Uterus (tissue), 4 donors: Measurements from ENCODE around the gene NSD2. TPM values are rescaled to one million over a fixed set of nuclear protein-coding genes. Genes with fewer than 3 reads are reported as not detected.

ENCODE experiments used
- DNase-seq, 2 donors: peaks; one replicate each; pipeline ENCODE4 v3.0.0-alpha.2; 2019 to 2020
- H3K27ac ChIP-seq, 2 donors: fragments of 200-600 bp; sonication (generic); 1 replicate in 1 of 2; 2 replicates in 1 of 2; pipeline ENCODE4 v1.5.1; 2016 to 2018
- H3K27me3 ChIP-seq, 2 donors: fragments of 200-600 bp; sonication (generic); one replicate each; pipeline ENCODE4 v1.5.1; 2018 to 2019; ENCODE audit warnings: control low read depth in 1 of 2
- H3K36me3 ChIP-seq, 2 donors: fragments of 200-600 bp; sonication (generic); one replicate each; pipeline ENCODE4 v1.5.1; 2019; ENCODE audit warnings: control low read depth in 1 of 2
- H3K4me1 ChIP-seq, 2 donors: fragments of 200-600 bp; sonication (generic); one replicate each; pipeline ENCODE4 v1.5.1; 2018 to 2019; ENCODE audit warnings: control low read depth in 1 of 2
- H3K4me3 ChIP-seq, 2 donors: fragments of 200-600 bp; sonication (generic); 1 replicate in 1 of 2; 2 replicates in 1 of 2; pipeline ENCODE4 v1.5.1; 2018 to 2019; ENCODE audit warnings: mild to moderate bottlenecking in 1 of 2
- H3K9me3 ChIP-seq, 2 donors: fragments of 200-600 bp; sonication (generic); one replicate each; pipeline ENCODE4 v1.5.1; 2019; ENCODE audit warnings: control low read depth in 1 of 2
- POLR2A ChIP-seq, 2 donors: fragments of 450-650 bp; IDR thresholded peaks; one replicate each; pipeline ENCODE4 v1.6.1; 2016; ENCODE audit warnings: antibody characterized with exemption in 2 of 2, mild to moderate bottlenecking in 1 of 2, moderate library complexity in 1 of 2
- intact Hi-C: fragments of 100-400 bp; cut with DNase I; formaldehyde crosslinking; loops from one replicate; pipeline ENCODE4 v1.15.1; 2023; ENCODE audit warnings: low total_unique reads
- total RNA-seq, 4 donors: library from RNA; depleted of rRNA in 3 of 4; stranded (reverse); fragments of >200 nt in 3 of 4; gene quantifications; one replicate each; pipeline versions ENCODE4 v1.1.0 to v1.2.4, GENCODE V29; 2014 to 2023
- TF ChIP-seq, protein P1 (sequence below), 4 experiments: fragments of 200-600 bp in 2 of 4; fragments of 450-650 bp in 2 of 4; sonication (generic) in 2 of 4; IDR thresholded peaks; one replicate each; pipeline ENCODE4 v1.5.1; 2016 to 2019; ENCODE audit warnings: antibody characterized with exemption in 4 of 4, mild to moderate bottlenecking in 2 of 4, moderate library complexity in 1 of 4
- donor health status: DM: yes; HTN: yes; CAD: no.

NSD2 gene
- total RNA-seq, 4 donors from 2014 or later, result 10.3 to 75.3 (median 49.0) TPM

DNA sequence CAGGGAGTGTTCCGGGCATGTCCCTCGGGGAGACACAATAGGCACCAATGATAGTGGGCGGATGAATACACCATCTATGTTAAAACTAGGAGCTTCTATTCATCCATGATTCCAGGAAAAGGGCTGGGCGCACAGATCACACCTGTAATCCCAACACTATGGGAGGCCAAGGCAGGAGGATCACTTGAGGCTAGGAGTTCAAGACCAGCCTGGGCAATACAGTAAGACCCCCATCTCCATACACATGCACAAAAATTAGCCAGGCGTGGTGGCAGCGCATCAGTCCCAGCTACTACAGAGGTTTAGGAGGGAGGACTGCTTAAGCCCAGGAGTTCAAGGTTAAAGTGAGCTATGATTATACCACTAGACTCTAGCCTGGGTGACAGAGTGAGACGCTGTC is 135.2 kb downstream of the NSD2 start:
- TF ChIP-seq, protein P1, sequence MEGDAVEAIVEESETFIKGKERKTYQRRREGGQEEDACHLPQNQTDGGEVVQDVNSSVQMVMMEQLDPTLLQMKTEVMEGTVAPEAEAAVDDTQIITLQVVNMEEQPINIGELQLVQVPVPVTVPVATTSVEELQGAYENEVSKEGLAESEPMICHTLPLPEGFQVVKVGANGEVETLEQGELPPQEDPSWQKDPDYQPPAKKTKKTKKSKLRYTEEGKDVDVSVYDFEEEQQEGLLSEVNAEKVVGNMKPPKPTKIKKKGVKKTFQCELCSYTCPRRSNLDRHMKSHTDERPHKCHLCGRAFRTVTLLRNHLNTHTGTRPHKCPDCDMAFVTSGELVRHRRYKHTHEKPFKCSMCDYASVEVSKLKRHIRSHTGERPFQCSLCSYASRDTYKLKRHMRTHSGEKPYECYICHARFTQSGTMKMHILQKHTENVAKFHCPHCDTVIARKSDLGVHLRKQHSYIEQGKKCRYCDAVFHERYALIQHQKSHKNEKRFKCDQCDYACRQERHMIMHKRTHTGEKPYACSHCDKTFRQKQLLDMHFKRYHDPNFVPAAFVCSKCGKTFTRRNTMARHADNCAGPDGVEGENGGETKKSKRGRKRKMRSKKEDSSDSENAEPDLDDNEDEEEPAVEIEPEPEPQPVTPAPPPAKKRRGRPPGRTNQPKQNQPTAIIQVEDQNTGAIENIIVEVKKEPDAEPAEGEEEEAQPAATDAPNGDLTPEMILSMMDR (IDR thresholded peaks at IDR 0.05), result no peak
- TF ChIP-seq POLR2A (IDR thresholded peaks at IDR 0.05), result no peak
- Histone ChIP-seq H3K9me3 (no peaks in the 10 kb centered on the region), H3K27me3 (no peaks in the 10 kb centered on the region), H3K36me3 (no peaks in the 10 kb centered on the region), H3K4me3 (no peak overlapping the region), H3K4me1 (no peaks in the 10 kb centered on the region), H3K27ac (no peak overlapping the region)
- no peak for DNase-seq
- intact Hi-C loops, result no loop called here

DNA sequence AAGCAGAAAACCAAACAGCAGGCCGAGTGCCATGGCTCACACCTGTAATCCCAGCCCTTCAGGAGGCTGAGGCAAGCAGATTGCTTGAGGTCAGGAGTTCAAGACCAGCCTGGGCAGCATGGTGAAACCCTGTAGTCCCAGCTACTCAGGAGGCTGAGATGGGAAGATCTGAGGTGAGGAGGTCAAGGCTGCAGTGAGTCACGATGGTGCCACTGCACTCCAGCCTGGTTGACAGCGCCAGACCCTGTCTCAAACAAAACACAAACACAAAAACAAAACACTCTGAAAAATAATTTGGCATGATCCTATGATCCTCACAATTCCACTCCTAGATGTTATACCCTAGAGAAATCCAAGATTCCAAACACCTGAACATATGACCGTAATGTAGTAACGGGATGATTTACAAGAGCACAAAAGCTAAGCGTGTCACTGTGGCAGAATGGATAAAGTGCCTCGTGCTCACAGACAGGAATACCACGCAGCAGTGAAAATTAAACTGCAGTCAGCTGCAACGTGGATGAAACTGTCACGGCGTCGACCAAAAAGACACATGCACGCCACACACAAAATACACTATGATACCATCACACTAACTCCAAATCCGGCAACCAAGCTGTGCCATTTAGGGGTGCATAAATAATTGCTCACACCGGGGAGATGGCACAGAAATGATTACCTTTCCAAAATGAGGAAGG is 135.9 kb downstream of the NSD2 start:
- Histone ChIP-seq H3K9me3 (no peaks in the 10 kb centered on the region), H3K4me1 (no peaks in the 10 kb centered on the region), H3K27me3 (no peaks in the 10 kb centered on the region), H3K4me3 (peak overlapping the region; percentile 71 to 99), H3K27ac (no peak overlapping the region), H3K36me3 (no peaks in the 10 kb centered on the region)
- DNase-seq, result no peak
- intact Hi-C loops, result no loop called here
- TF ChIP-seq, protein P1 (IDR thresholded peaks at IDR 0.05), result no peak
- no peak for TF ChIP-seq POLR2A (IDR thresholded peaks at IDR 0.05)

DNA sequence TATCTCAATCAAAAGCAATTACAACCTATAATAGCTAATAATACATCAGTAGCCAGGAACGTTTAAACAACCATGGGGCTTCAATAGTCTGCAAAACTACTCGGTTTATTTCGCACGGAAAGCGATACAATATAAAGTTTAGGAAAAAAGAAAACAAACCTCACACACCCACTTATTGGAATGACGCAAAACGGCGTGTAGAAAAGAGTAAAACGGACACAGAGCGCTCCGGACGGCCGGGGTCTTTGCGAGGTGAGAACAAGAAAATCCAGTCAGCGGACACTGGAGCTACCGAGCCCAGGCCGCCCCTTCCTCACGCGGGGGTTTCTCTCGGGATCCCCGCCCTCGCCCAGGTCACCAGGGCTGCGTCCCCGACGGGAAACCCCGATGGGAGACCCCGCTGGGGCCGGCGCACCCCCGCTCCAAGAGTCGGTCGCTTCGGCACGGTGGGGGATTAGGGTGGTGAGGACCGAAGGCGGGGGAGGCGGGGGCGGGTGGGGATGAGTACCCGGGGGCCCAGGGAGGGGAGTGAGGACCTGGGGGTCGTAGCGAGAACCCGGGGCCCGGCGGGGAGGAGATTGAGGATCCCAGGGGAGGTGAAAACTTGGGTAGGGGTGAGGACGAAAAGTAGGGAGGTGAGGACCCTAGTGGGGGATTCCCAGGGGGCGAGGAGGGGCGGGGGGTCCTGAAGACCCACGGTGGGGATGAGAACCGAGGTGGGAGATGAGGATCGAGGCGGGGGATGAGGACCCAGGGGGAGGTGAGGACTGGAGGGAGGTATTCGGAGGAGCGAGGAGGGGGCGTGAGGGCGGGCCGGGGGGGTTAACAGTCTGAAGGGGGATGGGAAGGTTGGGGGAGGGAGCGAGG is 136.8 kb downstream of the NSD2 start:
- Histone ChIP-seq H3K36me3 (no peaks in the 10 kb centered on the region), H3K4me3 (peak overlapping the region; percentile 71 to 99), H3K4me1 (no peaks in the 10 kb centered on the region), H3K9me3 (no peaks in the 10 kb centered on the region), H3K27me3 (no peaks in the 10 kb centered on the region), H3K27ac (peak overlapping the region; percentile 95 to 98)
- no peak for TF ChIP-seq POLR2A (IDR thresholded peaks at IDR 0.05)
- TF ChIP-seq, protein P1 (IDR thresholded peaks at IDR 0.05), result no peak
- DNase-seq, result no peak
- intact Hi-C loops, result no loop called here

DNA sequence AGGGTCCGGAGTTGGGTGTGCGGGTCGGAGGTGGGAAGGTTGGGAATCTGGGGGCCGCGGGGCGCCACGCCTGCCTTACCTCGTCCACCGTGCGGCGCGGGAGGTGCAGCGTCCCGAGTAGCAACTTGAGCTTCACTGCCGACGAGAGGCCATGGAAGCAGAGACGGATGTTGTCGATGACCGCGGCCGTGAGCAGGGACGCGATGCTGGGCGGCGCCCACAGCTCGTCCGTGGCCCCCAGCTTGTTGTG is 137.4 kb downstream of the NSD2 start:
- Histone ChIP-seq H3K4me1 (no peaks in the 10 kb centered on the region), H3K36me3 (no peaks in the 10 kb centered on the region), H3K9me3 (no peaks in the 10 kb centered on the region), H3K4me3 (peak overlapping the region; percentile 71 to 99), H3K27ac (peak overlapping the region; percentile 95 to 98), H3K27me3 (no peaks in the 10 kb centered on the region)
- DNase-seq, result no peak
- TF ChIP-seq, protein P1 (IDR thresholded peaks at IDR 0.05), result no peak
- no peak for TF ChIP-seq POLR2A (IDR thresholded peaks at IDR 0.05)
- intact Hi-C loops, result no loop called here
